Esophagus muscularis mucosa (tissue), 4 donors: ENCODE data around the gene OR6K6. TPM values are rescaled to one million over a fixed set of nuclear protein-coding genes. Genes with fewer than 3 reads are reported as not detected.

Source experiments
- DNase-seq: peaks from one replicate; pipeline ENCODE4 v3.0.0-alpha.2; 2017; ENCODE audit errors: extremely low spot score
- H3K27ac ChIP-seq, 4 donors: fragments of 200-600 bp; sonication (generic); replicated peaks in 1 of 4; 1 replicate in 3 of 4; 2 replicates in 1 of 4; pipeline ENCODE4 v1.5.1; 2016 to 2019; ENCODE audit warnings: mild to moderate bottlenecking in 1 of 4
- H3K27me3 ChIP-seq, 4 donors: fragments of 200-600 bp; sonication (generic); one replicate each; pipeline versions ENCODE4 v1.5.1 to v1.6.0; 2016 to 2019
- H3K36me3 ChIP-seq, 4 donors: fragments of 200-600 bp; sonication (generic); one replicate each; pipeline ENCODE4 v1.5.1; 2016 to 2019
- H3K4me1 ChIP-seq, 4 donors: fragments of 200-600 bp; sonication (generic); one replicate each; pipeline ENCODE4 v1.5.1; 2016 to 2019
- H3K4me3 ChIP-seq, 4 donors: fragments of 200-600 bp; sonication (generic); 1 replicate in 2 of 4; 2 replicates in 2 of 4; pipeline ENCODE4 v1.5.1; 2016 to 2019; ENCODE audit warnings: mild to moderate bottlenecking in 4 of 4, moderate library complexity in 1 of 4
- H3K9me3 ChIP-seq, 4 donors: fragments of 200-600 bp; sonication (generic); 1 replicate in 3 of 4; 2 replicates in 1 of 4; pipeline ENCODE4 v1.5.1; 2016 to 2019
- EP300 ChIP-seq: sonication (generic); formaldehyde crosslinking; IDR thresholded peaks from one replicate; pipeline ENCODE4 v1.6.1; 2017; ENCODE audit warnings: antibody characterized with exemption
- POLR2A ChIP-seq: fragments of 450-650 bp; IDR thresholded peaks from one replicate; pipeline ENCODE4 v1.6.1; 2017; ENCODE audit warnings: antibody characterized with exemption, moderate library complexity, mild to moderate bottlenecking, low read depth
- POLR2AphosphoS5 ChIP-seq, 2 donors: sonication (generic); formaldehyde crosslinking; IDR thresholded peaks; one replicate each; pipeline ENCODE4 v1.6.1; 2017; ENCODE audit warnings: antibody characterized with exemption in 2 of 2
- WGBS: methylation state at CpG from one replicate; pipeline ENCODE4 v1.1.5; 2018; 5-methylcytosine and 5-hydroxymethylcytosine counted together
- intact Hi-C: fragments of 100-400 bp; cut with DNase I; formaldehyde crosslinking; loops from one replicate; pipeline ENCODE4 v1.15.1; 2023
- total RNA-seq, 4 donors: library from RNA; depleted of rRNA; stranded (reverse); fragments of >200 nt; gene quantifications; one replicate each; pipeline versions ENCODE4 v1.1.0 to v1.2.1, GENCODE V29; 2016
- TF ChIP-seq, protein P1 (sequence below), 3 experiments: fragments of 200-600 bp in 2 of 3; fragments of 450-650 bp in 1 of 3; sonication (generic) in 2 of 3; IDR thresholded peaks; one replicate each; pipeline ENCODE4 v1.5.1; 2017 to 2019; ENCODE audit warnings: antibody characterized with exemption in 3 of 3, mild to moderate bottlenecking in 2 of 3, moderate library complexity in 1 of 3

OR6K6 gene
- total RNA-seq, 4 donors from 2014 or later: not detected

DNA sequence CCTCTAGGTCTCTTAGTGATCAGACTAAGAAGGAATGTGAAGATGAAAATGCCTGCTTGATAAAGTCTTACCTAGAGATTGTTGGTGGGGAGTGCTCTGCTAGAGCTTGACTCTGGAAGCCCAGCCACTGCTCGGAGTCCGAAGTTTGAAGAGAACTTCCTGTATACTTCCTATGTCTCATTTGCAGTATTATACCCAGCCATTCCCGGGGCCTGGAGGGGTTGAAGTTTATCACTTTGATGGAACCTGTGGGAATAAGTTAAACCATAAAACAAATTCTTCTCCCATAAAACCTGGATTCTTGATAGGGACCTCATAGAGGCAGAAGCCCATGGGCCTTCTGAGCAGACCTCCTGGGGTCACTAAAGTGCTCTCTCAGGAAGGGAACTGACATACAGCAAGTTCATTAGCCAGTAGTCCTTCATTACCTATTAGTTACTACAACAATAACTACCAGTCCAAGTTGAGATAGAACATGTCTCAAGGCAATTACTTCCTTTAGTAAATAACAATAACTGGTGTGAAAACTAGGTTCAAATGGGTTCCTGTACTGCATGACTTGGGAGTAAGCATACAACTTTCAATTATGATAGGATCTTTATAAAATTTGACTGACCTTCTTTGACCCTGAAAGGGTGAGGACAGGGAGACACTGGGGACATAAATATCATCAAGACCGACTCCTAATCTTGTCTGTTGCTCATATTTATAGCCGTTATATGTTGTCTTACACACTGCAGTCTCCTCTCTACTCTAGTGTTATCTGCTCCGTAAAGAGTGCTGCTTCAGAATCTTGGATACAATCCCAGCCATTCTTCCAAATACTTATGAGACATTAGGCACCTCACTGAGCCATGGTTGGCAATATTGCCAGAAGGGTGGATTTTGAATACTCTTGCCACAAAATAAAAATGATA, 17.7 kb downstream of the OR6K6 start, which contains the start of gene OR6N1:
Gene OR6N1 (minus strand): TSS at position 246 of the 917 bp plus-strand sequence. CDS start 5,513 bp downstream, outside the sequence.
- Histone ChIP-seq H3K4me3 (no peak within 1 kb of the TSS), H3K27me3 (no peaks in the 10 kb centered on the region), H3K27ac (no peak within 1 kb of the TSS), H3K4me1 (no peaks in the 10 kb centered on the region), H3K9me3 (no peaks in the 10 kb centered on the region), H3K36me3 (no peaks in the 10 kb centered on the region)
- no peak for TF ChIP-seq POLR2AphosphoS5 (IDR thresholded peaks at IDR 0.05)
- intact Hi-C loops: no loop called here
- DNase-seq: no peak
- WGBS: 61% methylated on average over 6 of the region's 6 CpGs

DNA sequence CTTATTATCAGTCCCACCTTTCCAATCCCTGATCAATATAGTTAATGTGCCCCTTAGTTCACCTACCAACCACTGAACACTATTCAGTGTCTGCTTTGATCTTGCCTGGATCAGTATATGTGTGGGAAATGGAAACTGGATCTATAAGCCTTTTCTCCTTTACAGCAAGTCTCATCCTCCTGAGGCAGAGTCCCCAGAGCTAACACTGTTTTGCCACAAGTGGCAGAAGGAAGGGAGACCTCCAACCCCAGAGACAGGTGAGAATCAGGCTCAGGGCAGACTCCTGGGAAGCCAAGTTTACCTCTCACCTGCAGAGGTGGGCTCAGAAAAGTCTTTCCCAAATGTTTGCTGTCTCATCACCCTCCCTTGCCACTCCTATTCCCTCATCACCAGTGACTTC, 26.6 kb downstream of the OR6K6 start, which contains the start of gene OR6N2:
Gene OR6N2 (minus strand): TSS at position 101 of the 400 bp plus-strand sequence. CDS start 3,569 bp downstream, outside the sequence.
- Histone ChIP-seq H3K4me1 (no peaks in the 10 kb centered on the region), H3K9me3 (no peaks in the 10 kb centered on the region), H3K36me3 (no peaks in the 10 kb centered on the region), H3K27ac (no peak within 1 kb of the TSS), H3K27me3 (no peaks in the 10 kb centered on the region), H3K4me3 (no peak within 1 kb of the TSS)
- TF ChIP-seq POLR2AphosphoS5 (IDR thresholded peaks at IDR 0.05) (no peak), POLR2A (no peak), EP300 (no peak)
- TF ChIP-seq, protein P1, sequence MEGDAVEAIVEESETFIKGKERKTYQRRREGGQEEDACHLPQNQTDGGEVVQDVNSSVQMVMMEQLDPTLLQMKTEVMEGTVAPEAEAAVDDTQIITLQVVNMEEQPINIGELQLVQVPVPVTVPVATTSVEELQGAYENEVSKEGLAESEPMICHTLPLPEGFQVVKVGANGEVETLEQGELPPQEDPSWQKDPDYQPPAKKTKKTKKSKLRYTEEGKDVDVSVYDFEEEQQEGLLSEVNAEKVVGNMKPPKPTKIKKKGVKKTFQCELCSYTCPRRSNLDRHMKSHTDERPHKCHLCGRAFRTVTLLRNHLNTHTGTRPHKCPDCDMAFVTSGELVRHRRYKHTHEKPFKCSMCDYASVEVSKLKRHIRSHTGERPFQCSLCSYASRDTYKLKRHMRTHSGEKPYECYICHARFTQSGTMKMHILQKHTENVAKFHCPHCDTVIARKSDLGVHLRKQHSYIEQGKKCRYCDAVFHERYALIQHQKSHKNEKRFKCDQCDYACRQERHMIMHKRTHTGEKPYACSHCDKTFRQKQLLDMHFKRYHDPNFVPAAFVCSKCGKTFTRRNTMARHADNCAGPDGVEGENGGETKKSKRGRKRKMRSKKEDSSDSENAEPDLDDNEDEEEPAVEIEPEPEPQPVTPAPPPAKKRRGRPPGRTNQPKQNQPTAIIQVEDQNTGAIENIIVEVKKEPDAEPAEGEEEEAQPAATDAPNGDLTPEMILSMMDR (IDR thresholded peaks at IDR 0.05): no peak
- intact Hi-C loops: no loop called here
- DNase-seq: no peak

DNA sequence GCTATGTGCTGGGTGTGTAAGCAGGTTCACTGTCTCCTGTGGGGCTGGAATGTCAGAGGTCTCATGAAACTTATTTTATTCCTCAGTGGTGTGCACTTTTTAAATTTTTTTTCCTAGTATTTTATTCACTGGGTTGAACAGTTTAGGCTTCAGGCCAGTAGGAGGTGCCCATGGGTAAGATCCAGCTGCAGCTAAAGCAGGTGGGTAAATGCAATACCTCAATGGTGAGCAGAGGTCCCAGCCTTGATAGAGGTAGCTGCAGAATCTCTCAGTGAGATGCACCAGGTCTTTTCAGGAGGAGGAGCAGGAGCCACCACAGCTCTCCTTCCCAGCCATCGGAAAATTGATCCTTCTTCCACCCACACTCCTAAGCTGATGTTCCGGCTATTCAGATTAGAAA, 39.1 kb downstream of the OR6K6 start:
- Histone ChIP-seq H3K4me3 (no peak overlapping the region), H3K9me3 (no peaks in the 10 kb centered on the region), H3K27ac (no peak overlapping the region), H3K4me1 (no peaks in the 10 kb centered on the region), H3K27me3 (no peaks in the 10 kb centered on the region), H3K36me3 (no peaks in the 10 kb centered on the region)
- no peak for DNase-seq
- intact Hi-C loops: no loop called here
- TF ChIP-seq POLR2A: no peak
- TF ChIP-seq POLR2AphosphoS5 (IDR thresholded peaks at IDR 0.05): no peak
- TF ChIP-seq EP300: no peak
- TF ChIP-seq, protein P1 (IDR thresholded peaks at IDR 0.05): no peak
- 66% methylated on average over 2 of the region's 2 CpGs for WGBS

DNA sequence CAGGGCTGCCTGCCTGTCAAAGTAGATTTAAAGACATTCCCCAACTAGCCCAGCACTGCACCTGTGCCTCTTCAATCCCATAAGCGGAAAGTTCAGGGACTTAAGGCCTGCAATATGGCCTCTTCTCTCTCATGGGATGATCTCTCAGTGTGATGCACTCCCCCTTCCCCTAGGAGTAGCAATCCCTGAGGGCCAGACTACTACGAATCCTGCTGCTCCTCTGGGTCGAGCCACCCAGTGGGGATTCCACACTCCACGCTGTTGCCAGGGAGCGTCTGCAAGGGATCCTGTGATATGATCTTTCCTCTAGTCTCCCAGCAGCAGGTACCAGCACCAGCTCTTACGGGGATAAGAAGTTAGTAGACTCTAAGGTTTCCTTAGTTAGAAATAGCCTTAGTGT, 39.7 kb downstream of the OR6K6 start:
- intact Hi-C loops: no loop called here
- H3K4me1 ChIP-seq: no peaks in the 10 kb centered on the region
- no peak for TF ChIP-seq POLR2A
- TF ChIP-seq POLR2AphosphoS5 (IDR thresholded peaks at IDR 0.05): no peak
- TF ChIP-seq EP300: no peak
- TF ChIP-seq, protein P1 (IDR thresholded peaks at IDR 0.05): no peak
- H3K27me3 ChIP-seq: no peaks in the 10 kb centered on the region
- H3K27ac ChIP-seq: no peak overlapping the region
- 50% methylated on average over 1 of the region's 6 CpGs for WGBS
- H3K4me3 ChIP-seq: no peak overlapping the region
- no peaks in the 10 kb centered on the region for H3K9me3 ChIP-seq
- no peaks in the 10 kb centered on the region for H3K36me3 ChIP-seq
- DNase-seq: no peak

DNA sequence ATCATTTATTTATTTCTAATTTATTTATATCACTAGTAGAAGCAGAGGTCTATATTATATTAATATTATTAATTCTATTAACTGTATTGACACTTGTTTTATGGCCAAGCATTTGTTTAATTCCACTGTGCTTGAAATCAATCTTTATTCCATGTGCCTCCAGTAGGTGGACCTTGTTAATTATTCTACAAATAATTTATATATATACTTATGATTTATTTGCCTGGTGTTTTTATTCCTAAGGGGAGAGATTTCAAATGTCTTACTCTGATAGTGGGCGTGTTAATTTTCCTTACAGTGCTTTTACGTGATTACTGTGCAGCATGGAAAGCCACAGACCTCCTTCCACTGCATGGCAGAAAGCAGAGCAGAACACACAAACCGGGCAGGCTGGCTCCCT, 44.0 kb downstream of the OR6K6 start:
- no peak for DNase-seq
- no peaks in the 10 kb centered on the region for H3K27me3 ChIP-seq
- no peak overlapping the region for H3K27ac ChIP-seq
- no peak overlapping the region for H3K4me3 ChIP-seq
- TF ChIP-seq EP300: no peak
- no peak for TF ChIP-seq POLR2AphosphoS5 (IDR thresholded peaks at IDR 0.05)
- TF ChIP-seq POLR2A: no peak
- TF ChIP-seq, protein P1 (IDR thresholded peaks at IDR 0.05): no peak
- H3K36me3 ChIP-seq: no peaks in the 10 kb centered on the region
- H3K4me1 ChIP-seq: no peaks in the 10 kb centered on the region
- no peaks in the 10 kb centered on the region for H3K9me3 ChIP-seq
- intact Hi-C loops: no loop called here
- WGBS: 59% methylated on average over 3 of the region's 3 CpGs
